ENCODE results near the gene ABCG8. TPM values are rescaled to one million over a fixed set of nuclear protein-coding genes. Genes with fewer than 3 reads are reported as not detected.
A peak's percentile ranks its signal among the peaks of the same experiment; 100 is the strongest.

Gene ABCG8
- total and polyA plus RNA-seq, 9 of the 15 experiments (the other 6 are each of a cell fraction or from before 2014, with no cell fraction given) = not detected

- no peak for TF ChIP-seq ZNF444 (CRISPR knock-in tag; IDR thresholded peaks at IDR 0.05)
These were observed 46.4 kb downstream of the ABCG8 start (continued) for GRCh38 chr2:43885132-43885632.

GRCh38 chr2:43887176-43887575, 48.4 kb downstream of the ABCG8 start:
- Histone ChIP-seq H3K4me3 (no peak overlapping the region), H3K9ac (ENCODE audit: insufficient read depth in 1 of 2, low read depth in 2 of 2, low read length in 2 of 2) (no peak overlapping the region), H4K20me1 (replicated peaks; ENCODE audit: control insufficient read depth, insufficient read depth, low read length) (no peaks in the 10 kb centered on the region), H2AFZ (ENCODE audit: low read depth, low read length) (no peak overlapping the region), H3K27me3 (ENCODE audit: control insufficient read depth in 2 of 2, insufficient read depth in 2 of 2, low read length in 2 of 2) (no peaks in the 10 kb centered on the region), H3K4me1 (replicated peaks in 1 of 2; ENCODE audit: control insufficient read depth in 2 of 2, insufficient read depth in 2 of 2, low read length in 2 of 2) (no peaks in the 10 kb centered on the region), H3K79me2 (ENCODE audit: control insufficient read depth, insufficient read depth, low read length) (no peaks in the 10 kb centered on the region), H3K4me2 (ENCODE audit: insufficient read depth, low read length) (no peak overlapping the region), H3K36me3 (ENCODE audit: control insufficient read depth, insufficient read depth, low read length) (peaks cover 56% of the 10 kb centered on the region), H3K27ac (ENCODE audit: extremely low read depth, low read depth, low read length) (no peak overlapping the region), H3K9me1 (ENCODE audit: control insufficient read depth, insufficient read depth, low read length) (no peaks in the 10 kb centered on the region), H3K9me3 (replicated peaks; ENCODE audit: control insufficient read depth, insufficient read depth, low read depth, low read length) (no peaks in the 10 kb centered on the region)
- TF ChIP-seq TRIM24 (IDR thresholded peaks at IDR 0.05) = no peak
- peak; percentile 61; the same call in 1 of the 2 replicates for TF ChIP-seq POLR2AphosphoS5 (IDR thresholded peaks at IDR 0.05; ENCODE audit: control insufficient read depth, insufficient read depth, low read depth, low read length)
- intact Hi-C loops (cut with micrococcal nuclease) (no loop called here), in situ Hi-C loops (cut with MboI) (no loop called here)
- ATAC-seq (no peak), FAIRE-seq (no peak), DNase-seq (ENCODE audit: extremely low read depth in 1 of 4, low spot score in 3 of 4) (peak in 1 of 4 experiments; percentile 10)
- BruUV-seq (replicated peaks) = no TSS peak
- ChIA-PET POLR2A (no interaction called here), CTCF (ENCODE audit: low intra/inter-chr PET ratio) (no interaction called here)
- WGBS (ENCODE audit: insufficient coverage, low coverage, missing lambda C conversion rate) = 89% methylated on average over 6 of the region's 7 CpGs

- CTCF ChIA-PET (ENCODE audit: low intra/inter-chr PET ratio) = no interaction called here
These were observed 50.6 kb downstream of the ABCG8 start for GRCh38 chr2:43889416-43889815.

More at GRCh38 chr2:43889416-43889815, 50.6 kb downstream of the ABCG8 start:
- no peak overlapping the region for H3K4me3 ChIP-seq
- H3K27ac ChIP-seq (ENCODE audit: extremely low read depth, low read depth, low read length) = no peak overlapping the region
- 99% methylated on average over 4 of the region's 4 CpGs for WGBS (ENCODE audit: insufficient coverage, low coverage, missing lambda C conversion rate)
- H3K9me3 ChIP-seq (replicated peaks; ENCODE audit: control insufficient read depth, insufficient read depth, low read depth, low read length) = no peaks in the 10 kb centered on the region
- ATAC-seq (no peak), FAIRE-seq (no peak), DNase-seq (ENCODE audit: extremely low read depth in 1 of 4, low spot score in 3 of 4) (no peak)
- H3K9ac ChIP-seq (ENCODE audit: insufficient read depth in 1 of 2, low read depth in 2 of 2, low read length in 2 of 2) = no peak overlapping the region
- no peak for TF ChIP-seq POLR2AphosphoS5 (IDR thresholded peaks at IDR 0.05; ENCODE audit: control insufficient read depth, insufficient read depth, low read depth, low read length)
- no peak for TF ChIP-seq ATF2 (CRISPR knock-in tag; IDR thresholded peaks at IDR 0.05)
- no peak for TF ChIP-seq ZBTB1 (CRISPR knock-in tag; IDR thresholded peaks at IDR 0.05; ENCODE audit: borderline replicate concordance, low read depth)
- TF ChIP-seq RBM22 (IDR thresholded peaks at IDR 0.05; ENCODE audit: low read depth, low read length, poor library complexity, severe bottlenecking) = no peak
- TF ChIP-seq TEAD2 (tag; IDR thresholded peaks at IDR 0.05) = no peak
- TF ChIP-seq E2F6 (IDR thresholded peaks at IDR 0.05; ENCODE audit: borderline replicate concordance in 1 of 2, extremely low read depth in 1 of 2, insufficient read depth in 1 of 2, insufficient read length in 1 of 2, low read depth in 1 of 2, low read length in 1 of 2, poor library complexity in 1 of 2, severe bottlenecking in 1 of 2) = no peak
- no peak for TF ChIP-seq TEAD1 (CRISPR knock-in tag; IDR thresholded peaks at IDR 0.05)
- no peak for TF ChIP-seq ATF4 (CRISPR knock-in tag; IDR thresholded peaks at IDR 0.05)
- no peaks in the 10 kb centered on the region for H3K9me1 ChIP-seq (ENCODE audit: control insufficient read depth, insufficient read depth, low read length)
- no peaks in the 10 kb centered on the region for H3K4me1 ChIP-seq (replicated peaks in 1 of 2; ENCODE audit: control insufficient read depth in 2 of 2, insufficient read depth in 2 of 2, low read length in 2 of 2)
- H3K36me3 ChIP-seq (ENCODE audit: control insufficient read depth, insufficient read depth, low read length) = peaks cover 77% of the 10 kb centered on the region
- in situ Hi-C loops (cut with MboI) = no loop called here
- BruUV-seq (replicated peaks) = no TSS peak
- H3K4me2 ChIP-seq (ENCODE audit: insufficient read depth, low read length) = no peak overlapping the region
- POLR2A ChIA-PET = no interaction called here
- intact Hi-C loops (cut with micrococcal nuclease) = no loop called here
- H3K79me2 ChIP-seq (ENCODE audit: control insufficient read depth, insufficient read depth, low read length) = no peaks in the 10 kb centered on the region
- no peaks in the 10 kb centered on the region for H4K20me1 ChIP-seq (replicated peaks; ENCODE audit: control insufficient read depth, insufficient read depth, low read length)
- H2AFZ ChIP-seq (ENCODE audit: low read depth, low read length) = no peak overlapping the region
- H3K27me3 ChIP-seq (ENCODE audit: control insufficient read depth in 2 of 2, insufficient read depth in 2 of 2, low read length in 2 of 2) = no peaks in the 10 kb centered on the region

Data from K562 (cell line).